OCI-LY7 (cell line): ENCODE data around the gene PLTP. TPM values are rescaled to one million over a fixed set of nuclear protein-coding genes. Genes with fewer than 3 reads are reported as not detected.
A peak's percentile ranks its signal among the peaks of the same experiment; 100 is the strongest.

ENCODE experiments used
- BruUV-seq: library from RNA; stranded (reverse); fragments of 400-500 nt; replicated peaks from 2 replicates; lab custom pipeline; 2021; lab: Mats Ljungman, UMichigan
- CTCF ChIA-PET: fragments of 300-600 bp; sonication (Branson Sonifier 250); formaldehyde crosslinking; loops from one replicate; lab custom pipeline; 2022; ENCODE audit warnings: antibody characterized with exemption; ENCODE audit not compliant: unreplicated experiment; lab: Charles Lee
- POLR2A ChIA-PET: fragments of 300-600 bp; sonication (Branson Sonifier 250); formaldehyde crosslinking; loops from one replicate; lab custom pipeline; 2022; ENCODE audit warnings: antibody characterized with exemption; lab: Charles Lee
- DNase-seq: peaks from one replicate; pipeline ENCODE4 v3.0.0-alpha.2; 2015; ENCODE audit warnings: low spot score
- H2AFZ ChIP-seq: fragments of 200-600 bp; sonication (generic), shearing (Covaris generic); 2 replicates; pipeline ENCODE4 v1.6.1; 2014; ENCODE audit warnings: mild to moderate bottlenecking, antibody characterized with exemption, low read length, moderate library complexity
- H3K27ac ChIP-seq: fragments of 200-600 bp; sonication (generic); 2 replicates; pipeline ENCODE4 v1.5.1; 2014; ENCODE audit warnings: mixed run types, low read depth, mild to moderate bottlenecking, moderate library complexity, low read length, inconsistent platforms; ENCODE audit not compliant: poor library complexity, severe bottlenecking
- H3K36me3 ChIP-seq: fragments of 200-600 bp; sonication (generic); 2 replicates; pipeline ENCODE4 v1.6.1; 2014; ENCODE audit warnings: mild to moderate bottlenecking, antibody characterized with exemption, low read length, moderate library complexity, mixed read lengths; ENCODE audit not compliant: insufficient read depth
- H3K4me1 ChIP-seq: fragments of 200-600 bp; sonication (generic); 2 replicates; pipeline ENCODE4 v1.5.1; 2014; ENCODE audit warnings: mild to moderate bottlenecking, low read length; ENCODE audit not compliant: insufficient read depth, poor library complexity, severe bottlenecking
- H3K4me2 ChIP-seq: fragments of 200-600 bp; sonication (generic); 2 replicates; pipeline ENCODE4 v1.6.1; 2014; ENCODE audit warnings: mild to moderate bottlenecking, low read length
- H3K4me3 ChIP-seq: fragments of 200-600 bp; sonication (generic); 2 replicates; pipeline ENCODE4 v1.5.1; 2014; ENCODE audit warnings: mild to moderate bottlenecking, low read depth, low read length; ENCODE audit not compliant: poor library complexity, severe bottlenecking
- H3K79me2 ChIP-seq: fragments of 200-600 bp; sonication (generic); 2 replicates; pipeline ENCODE4 v1.6.1; 2016; ENCODE audit warnings: low read depth, mild to moderate bottlenecking, low read length, moderate library complexity, mixed read lengths; ENCODE audit not compliant: insufficient read depth
- H3K9me2 ChIP-seq: fragments of 200-600 bp; sonication (generic); 2 replicates; pipeline ENCODE4 v1.6.1; 2016; ENCODE audit warnings: mild to moderate bottlenecking, low read length, mixed read lengths; ENCODE audit not compliant: insufficient read depth
- H3K9me3 ChIP-seq: fragments of 200-600 bp; sonication (generic); 2 replicates; pipeline ENCODE4 v1.6.1; 2014; ENCODE audit warnings: mild to moderate bottlenecking, mixed run types, low read length, mixed read lengths
- H4K20me1 ChIP-seq: fragments of 200-600 bp; sonication (generic); 2 replicates; pipeline ENCODE4 v1.6.1; 2014; ENCODE audit warnings: mild to moderate bottlenecking, antibody characterized with exemption, low read length, moderate library complexity, mixed read lengths; ENCODE audit not compliant: insufficient read depth
- EZH2phosphoT487 ChIP-seq: fragments of 200-600 bp; sonication (generic); IDR thresholded peaks from 2 replicates; pipeline ENCODE4 v1.6.1; 2018; ENCODE audit warnings: low read depth, borderline replicate concordance, mild to moderate bottlenecking, mixed run types, antibody characterized with exemption, low read length, moderate library complexity, mixed read lengths
- intact Hi-C: fragments of 100-400 bp; cut with micrococcal nuclease; formaldehyde crosslinking; loops from one replicate; pipeline ENCODE4 v1.10.0; 2022; ENCODE audit not compliant: unreplicated experiment
- total RNA-seq, 2 experiments: library from RNA; depleted of rRNA in 1 of 2; stranded (reverse); fragments of >200 nt in 1 of 2; shearing (Covaris generic) in 1 of 2; gene quantifications; 2 replicates each; pipeline ENCODE4 v1.2.3, GENCODE V29; 2014 to 2022
- TF ChIP-seq, protein P1 (sequence below): fragments of 200-600 bp; sonication (generic); conservative IDR thresholded peaks from 2 replicates; pipeline ENCODE4 v1.5.1; 2014; ENCODE audit warnings: mild to moderate bottlenecking, antibody characterized with exemption, low read length, moderate library complexity, mixed read lengths

The PLTP gene
- total RNA-seq, 2 experiments from 2014 or later = 12.7 to 17.1 TPM

DNA sequence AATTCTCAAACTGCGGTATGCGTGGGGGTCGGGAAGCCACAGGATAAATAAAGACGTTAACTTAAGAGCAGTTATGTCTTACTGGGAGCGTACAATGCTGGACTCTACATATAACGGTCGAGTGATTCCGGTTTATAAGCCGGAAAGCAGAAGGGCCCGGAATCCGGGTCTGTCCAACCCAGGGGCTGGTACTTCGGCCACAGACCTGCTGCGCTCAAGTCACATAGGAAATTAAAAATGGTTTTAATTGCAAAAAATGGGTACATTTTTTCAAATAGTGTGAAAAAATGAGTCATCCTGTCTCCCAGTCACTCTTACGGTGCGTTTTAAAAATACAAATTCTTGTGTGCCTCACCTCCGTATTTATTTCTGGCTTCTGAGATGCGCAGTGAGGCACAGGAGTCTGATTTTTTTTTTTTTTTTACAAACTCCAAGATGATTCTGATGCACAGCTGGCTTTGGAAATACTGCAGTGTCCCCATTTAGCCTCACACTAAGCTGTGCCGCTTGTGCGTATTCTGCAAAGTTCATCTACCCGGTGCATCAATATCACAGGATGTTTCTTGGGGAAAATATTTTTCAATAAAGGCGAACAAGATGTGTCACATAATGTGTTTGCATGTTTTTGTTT, 23.6 kb upstream of the PLTP start:
- peak overlapping the region; percentile 94 for H3K4me2 ChIP-seq
- peaks cover 23% of the 10 kb centered on the region for H3K79me2 ChIP-seq
- H2AFZ ChIP-seq = peak overlapping the region; percentile 56; the same call in 1 of the 2 replicates
- no peak for DNase-seq
- H3K9me3 ChIP-seq = no peaks in the 10 kb centered on the region
- H4K20me1 ChIP-seq = no peaks in the 10 kb centered on the region
- H3K36me3 ChIP-seq = peaks cover 40% of the 10 kb centered on the region
- H3K9me2 ChIP-seq = no peaks in the 10 kb centered on the region
- CTCF ChIA-PET = interaction anchor here (1.0 kb wide), 1 partner anchor 35 kb away, joined by 4 read pairs; no protein-coding TSS in a partner anchor
- BruUV-seq = TSS peak; percentile 85
- POLR2A ChIA-PET = interaction anchor here (0.6 to 4.0 kb wide), 7 partner anchors 12 to 113 kb away, joined by 3 to 11 read pairs (median 3); no protein-coding TSS in a partner anchor
- TF ChIP-seq EZH2phosphoT487 = no peak
- TF ChIP-seq, protein P1, sequence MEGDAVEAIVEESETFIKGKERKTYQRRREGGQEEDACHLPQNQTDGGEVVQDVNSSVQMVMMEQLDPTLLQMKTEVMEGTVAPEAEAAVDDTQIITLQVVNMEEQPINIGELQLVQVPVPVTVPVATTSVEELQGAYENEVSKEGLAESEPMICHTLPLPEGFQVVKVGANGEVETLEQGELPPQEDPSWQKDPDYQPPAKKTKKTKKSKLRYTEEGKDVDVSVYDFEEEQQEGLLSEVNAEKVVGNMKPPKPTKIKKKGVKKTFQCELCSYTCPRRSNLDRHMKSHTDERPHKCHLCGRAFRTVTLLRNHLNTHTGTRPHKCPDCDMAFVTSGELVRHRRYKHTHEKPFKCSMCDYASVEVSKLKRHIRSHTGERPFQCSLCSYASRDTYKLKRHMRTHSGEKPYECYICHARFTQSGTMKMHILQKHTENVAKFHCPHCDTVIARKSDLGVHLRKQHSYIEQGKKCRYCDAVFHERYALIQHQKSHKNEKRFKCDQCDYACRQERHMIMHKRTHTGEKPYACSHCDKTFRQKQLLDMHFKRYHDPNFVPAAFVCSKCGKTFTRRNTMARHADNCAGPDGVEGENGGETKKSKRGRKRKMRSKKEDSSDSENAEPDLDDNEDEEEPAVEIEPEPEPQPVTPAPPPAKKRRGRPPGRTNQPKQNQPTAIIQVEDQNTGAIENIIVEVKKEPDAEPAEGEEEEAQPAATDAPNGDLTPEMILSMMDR = no peak
- H3K4me1 ChIP-seq = peaks cover 8% of the 10 kb centered on the region
- intact Hi-C loops = loop anchor here (1.0 to 2.0 kb wide), 3 partner anchors 25 to 79 kb away; partner anchors contain the start of genes ACOT8 and ZSWIM3
- peak overlapping the region; percentile 41 for H3K27ac ChIP-seq
- H3K4me3 ChIP-seq = peak overlapping the region; percentile 87

DNA sequence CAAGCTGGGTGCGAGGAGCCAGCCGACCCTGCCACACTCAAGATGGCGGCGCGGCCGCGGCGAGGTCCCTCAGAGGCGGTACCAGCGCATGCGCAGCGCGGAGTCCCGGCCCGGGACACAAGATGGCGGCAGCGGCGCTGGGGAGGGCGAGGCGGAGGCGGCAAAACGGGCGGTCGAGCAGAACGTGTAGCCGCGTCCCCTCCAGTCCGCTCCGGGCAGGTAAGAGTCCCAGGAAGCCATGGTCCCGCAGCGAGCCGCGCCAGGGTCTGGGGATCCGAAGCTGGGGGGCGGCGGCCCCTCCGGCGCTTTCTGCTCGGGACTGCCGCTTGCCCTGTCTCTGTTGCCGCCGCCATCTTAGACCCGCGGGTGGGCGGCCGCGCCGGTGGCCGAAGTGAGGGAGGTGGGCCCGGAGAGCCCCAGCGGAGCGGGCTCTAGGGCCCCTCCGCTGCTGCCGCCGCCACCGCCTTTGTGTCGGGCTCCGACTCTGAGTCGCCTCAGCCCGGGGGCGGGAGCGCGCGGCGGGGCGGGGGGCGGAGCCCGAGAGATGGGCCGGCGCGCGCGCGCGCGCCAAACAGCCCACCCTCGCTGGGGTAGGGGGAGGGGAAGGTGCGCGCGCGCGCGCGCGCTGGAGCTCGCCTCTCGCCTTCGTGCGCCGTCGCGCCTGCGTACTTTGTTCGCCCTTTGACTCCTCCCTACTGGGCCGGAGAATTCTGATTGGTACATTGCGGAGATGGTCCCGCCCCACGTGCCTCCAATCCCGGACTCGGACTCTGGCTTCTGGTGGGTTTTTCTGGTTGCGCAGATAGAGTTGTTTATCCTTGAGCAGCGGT, 22.8 kb upstream of the PLTP start, which contains the start of gene PCIF1:
PCIF1 (plus strand) TSS at position 98 of the 830 bp plus-strand sequence. CDS start 4,317 bp downstream, outside the sequence.
- no peaks in the 10 kb centered on the region for H3K9me2 ChIP-seq
- peak; percentile 98 for DNase-seq
- H3K4me3 ChIP-seq = peak within 1 kb of the TSS; percentile 87
- H3K9me3 ChIP-seq = no peaks in the 10 kb centered on the region
- peak within 1 kb of the TSS; percentile 75 for H3K27ac ChIP-seq
- H2AFZ ChIP-seq = peak within 1 kb of the TSS; percentile 69; the same call in 1 of the 2 replicates
- intact Hi-C loops = loop anchor here (1.0 to 2.0 kb wide), 3 partner anchors 24 to 78 kb away; partner anchors contain the start of genes ACOT8 and ZSWIM3
- BruUV-seq = no TSS peak
- H3K79me2 ChIP-seq = peaks cover 23% of the 10 kb centered on the region
- no peaks in the 10 kb centered on the region for H4K20me1 ChIP-seq
- peaks cover 32% of the 10 kb centered on the region for H3K36me3 ChIP-seq
- POLR2A ChIA-PET = interaction anchor here (0.6 to 4.0 kb wide), 14 partner anchors 11 to 112 kb away, joined by 3 to 11 read pairs (median 3); partner anchors contain the start of genes CTSA, NEURL2 and ZSWIM1
- peaks cover 8% of the 10 kb centered on the region for H3K4me1 ChIP-seq
- CTCF ChIA-PET = interaction anchor here (1.0 kb wide), 1 partner anchor 36 kb away, joined by 4 read pairs; no protein-coding TSS in a partner anchor
- peak within 1 kb of the TSS; percentile 94 for H3K4me2 ChIP-seq
- TF ChIP-seq EZH2phosphoT487 = no peak
- TF ChIP-seq, protein P1 = no peak
